ENCODE measurements around the gene SCMH1.
"Not testable (repeated sequence)": the region's sequence is repeated elsewhere in the genome, so short reads cannot be mapped to it uniquely, and the experiment has no call there.

Gene SCMH1

DNA sequence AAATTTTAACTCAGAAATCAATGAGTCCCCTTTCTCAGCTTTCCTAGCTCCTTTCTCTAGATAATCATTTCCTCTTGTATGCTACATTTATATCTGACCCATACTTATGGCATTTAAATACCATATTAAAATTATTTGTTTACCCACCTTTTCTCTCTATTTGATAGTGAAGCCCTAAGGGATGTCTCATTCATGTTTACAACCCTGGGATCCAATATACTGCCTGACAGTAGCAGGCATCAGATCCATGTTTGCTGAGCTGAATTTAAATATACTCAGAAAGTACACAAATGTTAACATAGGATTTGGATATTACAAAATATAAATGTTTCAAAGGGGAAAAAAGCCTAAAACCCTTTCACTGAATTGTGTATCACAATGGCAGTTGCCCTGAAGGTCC is 26.5 kb downstream of the SCMH1 start:
- H3K4me3 ChIP-seq (ENCODE audit: low read depth, low read length): no peak overlapping the region

DNA sequence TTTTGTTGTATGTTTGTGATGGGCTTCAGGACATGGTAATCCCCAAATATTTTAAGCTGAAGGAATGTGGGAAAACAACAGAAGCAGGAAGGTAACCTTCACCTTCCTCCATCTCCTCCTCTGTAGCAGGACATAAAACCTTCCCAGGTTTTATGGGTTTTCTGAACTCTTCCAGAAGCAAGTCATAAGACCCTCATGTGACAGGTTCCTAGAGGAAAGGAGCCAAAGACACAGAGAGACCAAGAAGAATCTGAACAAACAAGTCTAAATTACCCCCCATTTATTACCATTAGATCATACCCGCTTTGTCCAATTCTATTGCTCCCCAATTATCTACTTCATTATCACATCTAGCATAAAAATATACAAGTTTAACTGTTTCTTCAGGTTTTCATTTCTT is 28.8 kb downstream of the SCMH1 start:
- H3K4me3 ChIP-seq (ENCODE audit: low read depth, low read length): no peak overlapping the region

GRCh38 chr1:41211608-41212007 is 30.5 kb downstream of the SCMH1 start:
- H3K4me3 ChIP-seq (ENCODE audit: low read depth, low read length): not testable (repeated sequence)

DNA sequence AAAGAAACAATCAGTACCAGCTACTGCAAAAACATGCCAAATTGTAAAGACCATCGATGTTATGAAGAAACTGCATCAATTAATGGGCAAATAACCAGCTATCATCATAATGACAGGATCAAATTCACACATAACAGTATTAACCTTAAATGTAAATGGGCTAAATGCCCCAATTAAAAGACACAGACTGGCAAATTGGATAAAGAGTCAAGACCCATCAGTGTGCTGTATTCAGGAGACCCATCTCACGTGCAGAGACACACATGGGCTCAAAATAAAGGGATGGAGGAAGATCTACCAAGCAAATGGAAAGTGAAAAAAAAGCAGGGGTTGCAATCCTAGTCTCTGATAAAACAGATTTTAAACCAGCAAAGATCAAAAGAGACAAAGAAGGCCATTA is 35.1 kb downstream of the SCMH1 start:
- H3K4me3 ChIP-seq (ENCODE audit: low read depth, low read length): not testable (repeated sequence)

DNA sequence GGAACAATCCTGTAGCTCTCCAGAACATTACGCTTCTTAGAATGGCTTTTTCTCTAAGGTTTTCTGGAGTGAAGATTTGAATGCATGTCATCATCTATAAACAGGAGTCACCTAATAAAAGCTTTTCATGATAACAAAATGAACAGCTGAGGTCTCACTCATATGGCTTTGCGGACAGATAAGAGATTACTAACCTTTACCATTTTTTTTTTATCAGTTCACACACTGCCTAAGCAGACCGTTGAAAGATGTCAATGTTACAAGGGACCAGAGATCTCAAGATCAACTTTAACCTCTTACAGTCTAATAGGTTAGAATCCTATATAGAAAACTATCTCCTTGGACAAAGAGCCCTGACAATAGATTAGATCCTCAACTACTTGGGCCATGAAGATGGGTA is 41.4 kb downstream of the SCMH1 start:
- no peak overlapping the region for H3K4me3 ChIP-seq (ENCODE audit: low read depth, low read length)

- H3K4me3 ChIP-seq (ENCODE audit: low read depth, low read length): no peak overlapping the region
Measured at GRCh38 chr1:41199375-41199774, 42.7 kb downstream of the SCMH1 start.

GRCh38 chr1:41192456-41193178 is 49.5 kb downstream of the SCMH1 start:
- H3K4me3 ChIP-seq (ENCODE audit: low read depth, low read length): no peak overlapping the region

GRCh38 chr1:41184446-41184845 is 57.7 kb downstream of the SCMH1 start:
- no peak overlapping the region for H3K4me3 ChIP-seq (ENCODE audit: low read depth, low read length)

DNA sequence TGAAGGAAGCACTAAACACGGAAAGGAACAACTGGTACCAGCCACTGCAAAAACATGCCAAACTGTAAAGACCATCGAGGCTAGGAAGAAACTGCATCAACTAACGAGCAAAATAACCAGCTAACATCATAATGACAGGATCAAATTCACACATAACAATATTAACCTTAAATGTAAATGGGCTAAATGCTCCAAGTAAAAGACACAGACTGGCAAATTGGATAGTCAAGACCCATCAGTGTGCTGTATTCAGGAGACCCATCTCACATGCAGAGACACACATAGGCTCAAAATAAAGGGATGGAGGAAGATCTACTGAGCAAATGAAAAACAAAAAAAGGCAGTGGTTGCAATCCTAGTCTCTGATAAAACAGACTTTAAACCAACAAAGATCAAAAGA is 63.9 kb downstream of the SCMH1 start:
- not testable (repeated sequence) for H3K4me3 ChIP-seq (ENCODE audit: low read depth, low read length)

- no peak overlapping the region for H3K4me3 ChIP-seq (ENCODE audit: low read depth, low read length)
Measured at GRCh38 chr1:41175546-41175945, 66.6 kb downstream of the SCMH1 start.

GRCh38 chr1:41174170-41174569 is 67.9 kb downstream of the SCMH1 start:
- no peak overlapping the region for H3K4me3 ChIP-seq (ENCODE audit: low read depth, low read length)

DNA sequence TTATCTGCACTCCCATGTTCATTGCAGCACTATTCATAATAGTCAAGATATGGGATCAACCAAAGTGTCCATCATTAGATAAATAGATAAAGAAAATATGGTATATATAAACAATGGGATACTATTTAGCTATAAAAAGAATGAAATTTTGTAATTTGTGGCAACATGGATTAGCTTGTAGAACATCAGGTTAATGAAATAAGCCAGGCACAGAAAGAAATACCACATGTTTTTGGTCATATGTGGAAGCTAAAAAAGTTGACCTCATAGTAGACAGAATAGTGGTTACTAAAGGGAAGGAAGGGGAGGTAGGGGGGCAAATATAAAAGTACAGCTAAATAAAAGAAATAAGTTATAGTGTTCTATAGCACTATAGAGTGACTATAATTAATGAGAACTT is 68.5 kb downstream of the SCMH1 start:
- H3K4me3 ChIP-seq (ENCODE audit: low read depth, low read length): no peak overlapping the region

DNA sequence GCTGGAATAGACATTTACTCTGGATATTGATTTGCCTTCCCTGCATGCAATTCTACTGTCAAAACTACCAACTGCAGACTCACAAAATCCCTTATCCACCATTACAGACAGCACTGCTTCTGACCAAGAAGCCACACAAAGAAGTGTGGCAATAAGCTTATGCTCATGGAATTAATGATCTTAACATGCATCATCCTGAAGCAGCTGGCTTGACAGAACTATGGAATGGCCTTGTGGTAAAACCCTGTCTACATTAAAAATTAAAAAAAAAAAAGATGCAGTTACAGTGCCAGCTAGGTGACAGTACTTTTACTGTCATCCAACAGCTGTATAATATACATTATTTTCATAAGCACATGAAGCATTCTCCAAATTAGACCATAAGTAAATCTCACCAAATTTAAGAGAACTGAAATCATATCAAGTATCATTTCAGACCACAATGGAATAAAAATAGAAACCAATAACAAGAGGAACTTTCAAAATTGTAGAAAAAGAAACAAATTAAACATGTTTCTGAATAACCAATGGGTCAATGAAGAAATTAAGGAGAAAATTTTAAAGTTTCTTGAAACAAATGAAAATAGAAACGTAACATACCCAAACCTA is 70.7 kb downstream of the SCMH1 start:
- H3K4me3 ChIP-seq (ENCODE audit: low read depth, low read length): no peak overlapping the region

GRCh38 chr1:41169799-41170180 is 72.3 kb downstream of the SCMH1 start:
- no peak overlapping the region for H3K4me3 ChIP-seq (ENCODE audit: low read depth, low read length)

GRCh38 chr1:41169066-41169798 is 72.9 kb downstream of the SCMH1 start:
- H3K4me3 ChIP-seq (ENCODE audit: low read depth, low read length): no peak overlapping the region

DNA sequence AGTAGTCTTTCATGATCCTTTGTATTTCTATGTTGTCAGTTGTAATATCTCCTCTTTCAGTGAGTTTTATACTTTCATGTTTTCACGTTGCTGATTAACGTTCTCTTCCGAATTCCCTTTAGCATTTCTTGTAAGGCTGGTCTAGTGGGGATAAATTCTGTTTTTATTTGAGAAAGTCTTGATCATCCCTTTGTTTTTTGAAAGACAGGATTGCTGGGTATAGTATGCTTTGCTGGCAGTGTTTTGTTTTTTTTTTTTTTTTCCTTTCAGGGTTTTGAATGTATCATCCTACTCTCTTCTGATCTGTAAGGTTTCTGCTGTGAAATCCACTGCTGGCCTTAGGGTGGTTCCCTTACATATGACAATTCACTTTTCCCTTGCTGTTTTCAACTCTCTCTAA is 74.4 kb downstream of the SCMH1 start:
- H3K4me3 ChIP-seq (ENCODE audit: low read depth, low read length): no peak overlapping the region

DNA sequence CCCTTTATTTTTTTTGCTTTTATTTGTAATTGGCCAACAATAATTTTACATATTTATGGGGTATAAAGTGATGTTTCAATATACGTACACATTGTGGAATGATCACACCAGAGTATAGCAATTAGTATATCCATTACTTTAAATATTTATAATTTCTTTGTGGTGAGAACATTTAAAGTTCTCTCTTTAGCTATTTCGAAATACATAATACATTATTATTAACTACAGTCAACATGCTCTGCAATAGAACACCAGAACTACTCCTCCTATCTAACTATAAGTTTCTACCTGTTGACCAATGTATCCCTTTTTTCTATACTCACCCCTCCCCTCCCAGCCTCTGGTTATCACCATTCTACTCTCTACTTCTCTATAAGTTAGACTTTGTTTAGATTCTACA is 77.4 kb downstream of the SCMH1 start:
- no peak overlapping the region for H3K4me3 ChIP-seq (ENCODE audit: low read depth, low read length)

DNA sequence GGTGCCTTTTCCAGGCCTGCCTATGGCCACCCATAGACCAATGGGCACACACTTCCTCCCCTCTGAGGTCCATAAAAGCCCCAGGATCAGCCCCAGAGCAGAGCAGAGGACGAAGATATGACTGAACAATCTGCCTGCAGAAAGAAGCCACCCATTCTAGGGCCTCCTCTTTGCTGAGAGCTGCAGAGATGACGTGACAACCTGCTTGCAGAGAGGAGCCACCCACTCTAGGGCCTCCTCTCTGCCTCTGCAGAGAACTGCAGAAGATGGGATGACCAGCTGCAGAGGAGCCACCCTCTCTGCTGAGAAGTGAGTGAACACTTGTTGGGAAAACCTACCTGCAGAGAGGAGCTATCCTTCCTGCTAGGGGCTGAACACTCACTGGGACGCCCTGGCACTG is 79.7 kb downstream of the SCMH1 start:
- no peak overlapping the region for H3K4me3 ChIP-seq (ENCODE audit: low read depth, low read length)

GRCh38 chr1:41161846-41162245 is 80.3 kb downstream of the SCMH1 start:
- no peak overlapping the region for H3K4me3 ChIP-seq (ENCODE audit: low read depth, low read length)

GRCh38 chr1:41160498-41161110 is 81.5 kb downstream of the SCMH1 start:
- no peak overlapping the region for H3K4me3 ChIP-seq (ENCODE audit: low read depth, low read length)

DNA sequence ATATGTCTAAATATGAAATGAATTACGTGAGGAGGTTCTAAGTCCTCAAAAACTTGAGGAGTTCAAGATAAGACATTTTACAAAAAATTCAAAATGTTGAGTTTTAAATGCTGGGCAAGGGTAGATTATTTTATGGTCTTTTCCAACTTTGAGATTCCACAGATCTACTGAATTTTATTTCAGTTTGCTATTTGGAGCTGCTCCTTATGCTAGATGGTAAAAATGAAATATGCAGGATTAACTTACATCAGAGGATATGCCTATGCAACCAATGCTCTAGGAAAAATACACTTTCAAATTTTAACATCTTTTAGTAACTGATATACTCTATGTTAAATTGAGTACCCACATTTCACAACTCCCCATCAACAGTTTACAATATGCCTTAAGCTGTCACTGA is 83.1 kb downstream of the SCMH1 start:
- no peak overlapping the region for H3K4me3 ChIP-seq (ENCODE audit: low read depth, low read length)
